HEK293 (cell line): ENCODE measurements around the gene HES1.
A peak's percentile ranks its signal among the peaks of the same experiment; 100 is the strongest.

Source experiments
- CTCF ChIA-PET: fragments of 350-600 bp; formaldehyde crosslinking; extraction: SDS; loops from one replicate; lab custom pipeline; 2021; ENCODE audit warnings: antibody characterized with exemption; lab: Yijun Ruan, JAX
- POLR2A ChIA-PET: fragments of 300-600 bp; formaldehyde crosslinking; extraction: SDS; loops from one replicate; lab custom pipeline; 2020; ENCODE audit warnings: antibody characterized with exemption, inconsistent platforms; lab: Yijun Ruan, JAX
- H3K27ac ChIP-seq: fragments of 200-500 bp; sonication (Bioruptor generic); 2 replicates; pipeline ENCODE4 v1.5.1; 2014; ENCODE audit warnings: low read depth, low read length, control low read depth, inconsistent platforms; ENCODE audit errors: extremely low read depth
- H3K36me3 ChIP-seq, 2 experiments: fragments of 200-500 bp in 1 of 2; sonication (Bioruptor generic) in 1 of 2; 1 replicate in 1 of 2; 2 replicates in 1 of 2; pipeline ENCODE4 v1.5.1; 2014 to 2017; ENCODE audit warnings: inconsistent platforms in 2 of 2, low read length in 2 of 2; ENCODE audit not compliant: control insufficient read depth in 2 of 2, insufficient read depth in 1 of 2
- H3K4me1 ChIP-seq: fragments of 200-500 bp; sonication (Bioruptor generic); 2 replicates; pipeline ENCODE4 v1.5.1; 2014; ENCODE audit warnings: mild to moderate bottlenecking, low read length, inconsistent platforms; ENCODE audit not compliant: control insufficient read depth, insufficient read depth
- H3K4me3 ChIP-seq: 2 replicates; pipeline ENCODE4 v1.5.1; 2011; ENCODE audit warnings: low read depth, mild to moderate bottlenecking, control low read depth, low read length, moderate library complexity
- H3K9me3 ChIP-seq: fragments of 200-500 bp; sonication (Bioruptor generic); 2 replicates; pipeline ENCODE4 v1.5.1; 2014; ENCODE audit warnings: low read depth, low read length, inconsistent platforms; ENCODE audit not compliant: control insufficient read depth, insufficient read depth
- GLIS1 ChIP-seq: fragments of 450-650 bp; formaldehyde crosslinking; IDR thresholded peaks from 2 replicates; pipeline ENCODE4 v1.5.1; 2016; ENCODE audit warnings: missing biosample characterization, missing genetic modification characterization
- KLF10 ChIP-seq: fragments of 450-650 bp; IDR thresholded peaks from 2 replicates; pipeline ENCODE4 v1.5.1; 2018; ENCODE audit warnings: missing biosample characterization, mild to moderate bottlenecking, missing genetic modification characterization
- KLF9 ChIP-seq: fragments of 450-650 bp; formaldehyde crosslinking; IDR thresholded peaks from 2 replicates; pipeline ENCODE4 v1.5.1; 2016; ENCODE audit warnings: missing biosample characterization, missing genetic modification characterization, low read depth
- OSR2 ChIP-seq: fragments of 450-650 bp; formaldehyde crosslinking; IDR thresholded peaks from 2 replicates; pipeline ENCODE4 v1.5.1; 2016; ENCODE audit warnings: missing biosample characterization, missing genetic modification characterization
- RBAK ChIP-seq: fragments of 450-650 bp; formaldehyde crosslinking; IDR thresholded peaks from 2 replicates; pipeline ENCODE4 v1.5.1; 2016; ENCODE audit warnings: missing biosample characterization, missing genetic modification characterization
- ZBTB17 ChIP-seq: fragments of 450-650 bp; formaldehyde crosslinking; IDR thresholded peaks from 2 replicates; pipeline ENCODE4 v1.5.1; 2016; ENCODE audit warnings: missing biosample characterization, missing genetic modification characterization
- ZBTB20 ChIP-seq: fragments of 450-650 bp; formaldehyde crosslinking; IDR thresholded peaks from 2 replicates; pipeline ENCODE4 v1.5.1; 2016; ENCODE audit warnings: missing biosample characterization, missing genetic modification characterization
- ZNF10 ChIP-seq: fragments of 450-650 bp; formaldehyde crosslinking; IDR thresholded peaks from 2 replicates; pipeline ENCODE4 v1.5.1; 2017; ENCODE audit warnings: missing biosample characterization, missing genetic modification characterization
- ZNF223 ChIP-seq: fragments of 450-650 bp; formaldehyde crosslinking; IDR thresholded peaks from 2 replicates; pipeline ENCODE4 v1.5.1; 2016; ENCODE audit warnings: missing biosample characterization, missing genetic modification characterization
- ZNF311 ChIP-seq: fragments of 450-650 bp; formaldehyde crosslinking; IDR thresholded peaks from 2 replicates; pipeline ENCODE4 v1.5.1; 2017; ENCODE audit warnings: missing biosample characterization, missing genetic modification characterization, borderline replicate concordance
- ZNF433 ChIP-seq: fragments of 450-650 bp; formaldehyde crosslinking; IDR thresholded peaks from 2 replicates; pipeline ENCODE4 v1.5.1; 2016; ENCODE audit warnings: missing biosample characterization, missing genetic modification characterization, low read depth
- ZNF473 ChIP-seq: fragments of 450-650 bp; formaldehyde crosslinking; IDR thresholded peaks from 2 replicates; pipeline ENCODE4 v1.5.1; 2017; ENCODE audit warnings: missing biosample characterization, missing genetic modification characterization
- ZNF558 ChIP-seq: fragments of 450-650 bp; formaldehyde crosslinking; IDR thresholded peaks from 2 replicates; pipeline ENCODE4 v1.5.1; 2016; ENCODE audit warnings: missing biosample characterization, missing genetic modification characterization
- ZNF701 ChIP-seq: fragments of 450-650 bp; formaldehyde crosslinking; IDR thresholded peaks from 2 replicates; pipeline ENCODE4 v1.5.1; 2016; ENCODE audit warnings: missing biosample characterization, missing genetic modification characterization
- ZNF707 ChIP-seq: fragments of 450-650 bp; formaldehyde crosslinking; IDR thresholded peaks from 2 replicates; pipeline ENCODE4 v1.5.1; 2016; ENCODE audit warnings: missing biosample characterization, missing genetic modification characterization
- TF ChIP-seq, protein P1 (sequence below): fragments of 450-650 bp; formaldehyde crosslinking; IDR thresholded peaks from 2 replicates; pipeline ENCODE4 v1.5.1; 2016; ENCODE audit warnings: missing biosample characterization, missing genetic modification characterization
- TF ChIP-seq, protein P2 (sequence below): fragments of 450-650 bp; formaldehyde crosslinking; IDR thresholded peaks from 2 replicates; pipeline ENCODE4 v1.5.1; 2017; ENCODE audit warnings: missing biosample characterization, missing genetic modification characterization
- TF ChIP-seq, protein P3 (sequence below): fragments of 450-650 bp; formaldehyde crosslinking; IDR thresholded peaks from 2 replicates; pipeline ENCODE4 v1.5.1; 2017; ENCODE audit warnings: missing biosample characterization, missing genetic modification characterization
- TF ChIP-seq, protein P4 (sequence below): fragments of 450-650 bp; IDR thresholded peaks from 2 replicates; pipeline ENCODE4 v1.5.1; 2018; ENCODE audit warnings: missing biosample characterization, mild to moderate bottlenecking, missing genetic modification characterization
- TF ChIP-seq, protein P5 (sequence below): fragments of 450-650 bp; formaldehyde crosslinking; IDR thresholded peaks from 2 replicates; pipeline ENCODE4 v1.5.1; 2016; ENCODE audit warnings: missing biosample characterization, missing genetic modification characterization
- TF ChIP-seq, protein P6 (sequence below): fragments of 450-650 bp; formaldehyde crosslinking; IDR thresholded peaks from 2 replicates; pipeline ENCODE4 v1.5.1; 2016; ENCODE audit warnings: missing biosample characterization, missing genetic modification characterization

HES1 gene

DNA sequence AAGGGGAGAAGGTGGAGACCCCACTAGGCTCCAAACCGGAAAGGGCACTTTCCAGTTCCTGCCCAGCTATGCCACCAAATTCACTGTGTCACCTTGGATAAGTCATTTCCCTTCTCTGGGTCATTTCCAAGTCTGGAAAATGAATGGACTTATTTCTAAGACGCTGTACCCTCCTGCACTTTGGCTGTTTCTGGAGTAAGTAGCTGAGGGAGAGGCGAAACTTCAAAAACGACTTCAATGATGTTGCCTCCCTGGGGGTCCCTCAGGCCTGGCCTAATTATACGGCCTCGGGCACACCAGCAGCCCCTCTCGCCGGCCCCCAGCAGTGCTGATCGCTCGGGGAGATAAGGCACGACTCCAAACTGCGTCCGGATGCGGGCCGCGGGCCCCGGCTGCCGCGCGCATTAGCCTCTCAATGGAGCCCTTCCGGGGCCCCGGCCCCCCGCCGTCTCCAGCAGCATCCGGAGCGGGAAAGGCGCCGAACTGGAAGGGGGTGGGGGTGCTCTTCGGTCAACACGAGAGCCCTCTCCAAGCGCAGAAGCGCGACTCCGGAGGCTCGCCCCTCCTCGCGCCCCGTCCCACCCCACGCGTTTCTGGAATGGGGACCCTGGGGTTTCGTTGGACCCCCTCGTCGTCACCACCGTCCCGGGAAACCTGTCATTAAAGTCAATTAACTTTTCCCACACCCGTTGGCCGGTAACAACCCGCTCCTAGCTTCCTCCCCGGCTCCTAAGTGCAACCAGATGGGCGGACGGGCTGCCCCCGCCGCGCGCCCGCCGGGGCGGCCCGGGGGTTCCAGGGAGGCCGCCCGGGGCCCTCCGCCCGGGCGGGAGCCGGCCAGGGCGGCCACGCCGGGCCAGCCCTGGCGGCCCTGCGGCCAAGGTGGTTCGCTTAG lies 4.8 kb downstream of the HES1 start (continued):
- TF ChIP-seq, protein P1, sequence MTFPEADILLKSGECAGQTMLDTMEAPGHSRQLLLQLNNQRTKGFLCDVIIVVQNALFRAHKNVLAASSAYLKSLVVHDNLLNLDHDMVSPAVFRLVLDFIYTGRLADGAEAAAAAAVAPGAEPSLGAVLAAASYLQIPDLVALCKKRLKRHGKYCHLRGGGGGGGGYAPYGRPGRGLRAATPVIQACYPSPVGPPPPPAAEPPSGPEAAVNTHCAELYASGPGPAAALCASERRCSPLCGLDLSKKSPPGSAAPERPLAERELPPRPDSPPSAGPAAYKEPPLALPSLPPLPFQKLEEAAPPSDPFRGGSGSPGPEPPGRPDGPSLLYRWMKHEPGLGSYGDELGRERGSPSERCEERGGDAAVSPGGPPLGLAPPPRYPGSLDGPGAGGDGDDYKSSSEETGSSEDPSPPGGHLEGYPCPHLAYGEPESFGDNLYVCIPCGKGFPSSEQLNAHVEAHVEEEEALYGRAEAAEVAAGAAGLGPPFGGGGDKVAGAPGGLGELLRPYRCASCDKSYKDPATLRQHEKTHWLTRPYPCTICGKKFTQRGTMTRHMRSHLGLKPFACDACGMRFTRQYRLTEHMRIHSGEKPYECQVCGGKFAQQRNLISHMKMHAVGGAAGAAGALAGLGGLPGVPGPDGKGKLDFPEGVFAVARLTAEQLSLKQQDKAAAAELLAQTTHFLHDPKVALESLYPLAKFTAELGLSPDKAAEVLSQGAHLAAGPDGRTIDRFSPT: peak; percentile 98
- TF ChIP-seq, protein P2, sequence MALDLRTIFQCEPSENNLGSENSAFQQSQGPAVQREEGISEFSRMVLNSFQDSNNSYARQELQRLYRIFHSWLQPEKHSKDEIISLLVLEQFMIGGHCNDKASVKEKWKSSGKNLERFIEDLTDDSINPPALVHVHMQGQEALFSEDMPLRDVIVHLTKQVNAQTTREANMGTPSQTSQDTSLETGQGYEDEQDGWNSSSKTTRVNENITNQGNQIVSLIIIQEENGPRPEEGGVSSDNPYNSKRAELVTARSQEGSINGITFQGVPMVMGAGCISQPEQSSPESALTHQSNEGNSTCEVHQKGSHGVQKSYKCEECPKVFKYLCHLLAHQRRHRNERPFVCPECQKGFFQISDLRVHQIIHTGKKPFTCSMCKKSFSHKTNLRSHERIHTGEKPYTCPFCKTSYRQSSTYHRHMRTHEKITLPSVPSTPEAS (tag by site-specific recombination): peak; percentile 44; the same call in 1 of the 2 replicates
- TF ChIP-seq, protein P3, sequence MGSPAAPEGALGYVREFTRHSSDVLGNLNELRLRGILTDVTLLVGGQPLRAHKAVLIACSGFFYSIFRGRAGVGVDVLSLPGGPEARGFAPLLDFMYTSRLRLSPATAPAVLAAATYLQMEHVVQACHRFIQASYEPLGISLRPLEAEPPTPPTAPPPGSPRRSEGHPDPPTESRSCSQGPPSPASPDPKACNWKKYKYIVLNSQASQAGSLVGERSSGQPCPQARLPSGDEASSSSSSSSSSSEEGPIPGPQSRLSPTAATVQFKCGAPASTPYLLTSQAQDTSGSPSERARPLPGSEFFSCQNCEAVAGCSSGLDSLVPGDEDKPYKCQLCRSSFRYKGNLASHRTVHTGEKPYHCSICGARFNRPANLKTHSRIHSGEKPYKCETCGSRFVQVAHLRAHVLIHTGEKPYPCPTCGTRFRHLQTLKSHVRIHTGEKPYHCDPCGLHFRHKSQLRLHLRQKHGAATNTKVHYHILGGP (tag by site-specific recombination): no peak
- TF ChIP-seq ZNF311 (tag by site-specific recombination) (no peak), ZNF701 (tag by site-specific recombination) (no peak), KLF9 (tag by site-specific recombination) (peak; percentile 57)

DNA sequence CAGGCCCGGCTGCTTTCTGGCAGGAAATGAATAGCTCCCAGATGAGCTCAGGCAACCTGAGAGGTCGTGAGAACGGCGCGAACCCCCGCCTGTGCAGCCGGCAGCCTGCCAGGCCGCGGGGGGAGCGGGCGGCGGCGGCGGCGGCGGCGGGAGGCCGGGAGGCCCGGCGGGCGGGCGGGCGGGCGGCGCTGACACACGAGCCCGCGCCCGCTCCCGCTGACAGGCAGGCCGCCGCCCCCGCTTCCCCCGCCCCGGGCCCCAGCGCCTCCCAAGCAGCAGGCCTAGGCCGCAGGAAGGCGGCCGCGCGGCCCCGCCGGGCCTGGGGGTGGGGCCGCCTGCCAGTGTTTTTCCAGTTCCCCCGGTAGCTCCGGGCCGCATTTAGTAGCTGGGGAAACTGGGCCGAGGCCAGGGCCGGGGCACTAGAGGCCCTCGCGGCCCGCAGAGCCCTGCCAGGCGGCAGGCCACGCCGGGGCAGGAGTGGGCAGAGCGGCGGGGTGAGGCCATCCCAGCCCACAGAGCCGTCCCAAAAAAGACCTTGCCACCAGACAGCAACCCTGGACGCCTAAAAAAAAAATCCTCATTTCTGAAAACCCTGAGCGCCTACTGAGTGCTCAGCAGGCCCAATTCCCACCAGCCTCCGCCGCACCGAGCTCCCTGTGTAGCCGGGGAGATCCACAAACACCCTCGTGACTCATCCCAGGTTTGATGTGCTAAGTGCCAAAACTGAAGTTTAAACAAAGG lies 5.6 kb downstream of the HES1 start:
- ChIA-PET POLR2A (interaction anchor here (0.9 to 9.5 kb wide), 8 partner anchors 11 to 360 kb away, joined by 3 to 145 read pairs (median 9); no protein-coding TSS in a partner anchor), CTCF (interaction anchor here (0.7 to 3.8 kb wide), 5 partner anchors 172 to 361 kb away, joined by 3 to 25 read pairs (median 4); no protein-coding TSS in a partner anchor)
- peak overlapping the region; percentile 100 for H3K27ac ChIP-seq
- peak overlapping the region; percentile 16 for H3K4me3 ChIP-seq
- peaks cover 5 to 25% of the 10 kb centered on the region in 2 experiments; a peak in 2 of 3 replicates for H3K36me3 ChIP-seq
- H3K4me1 ChIP-seq: peaks cover 9% of the 10 kb centered on the region
- no peaks in the 10 kb centered on the region for H3K9me3 ChIP-seq
- TF ChIP-seq ZBTB17 (tag by site-specific recombination) (peak; percentile 79), ZNF707 (tag by site-specific recombination) (no peak), ZBTB20 (tag by site-specific recombination) (peak; percentile 80), ZNF10 (tag by site-specific recombination) (no peak), ZNF558 (tag by site-specific recombination) (0 out of 2 replicates have a peak, but pooled peaks have one; percentile 34), RBAK (no peak), KLF10 (tag by site-specific recombination) (peak; percentile 83), GLIS1 (tag by site-specific recombination) (peak; percentile 40), ZNF473 (tag by site-specific recombination) (no peak), ZNF223 (tag by site-specific recombination) (no peak), ZNF433 (tag by site-specific recombination) (no peak), OSR2 (tag by site-specific recombination) (peak; percentile 92)
- TF ChIP-seq, protein P4, sequence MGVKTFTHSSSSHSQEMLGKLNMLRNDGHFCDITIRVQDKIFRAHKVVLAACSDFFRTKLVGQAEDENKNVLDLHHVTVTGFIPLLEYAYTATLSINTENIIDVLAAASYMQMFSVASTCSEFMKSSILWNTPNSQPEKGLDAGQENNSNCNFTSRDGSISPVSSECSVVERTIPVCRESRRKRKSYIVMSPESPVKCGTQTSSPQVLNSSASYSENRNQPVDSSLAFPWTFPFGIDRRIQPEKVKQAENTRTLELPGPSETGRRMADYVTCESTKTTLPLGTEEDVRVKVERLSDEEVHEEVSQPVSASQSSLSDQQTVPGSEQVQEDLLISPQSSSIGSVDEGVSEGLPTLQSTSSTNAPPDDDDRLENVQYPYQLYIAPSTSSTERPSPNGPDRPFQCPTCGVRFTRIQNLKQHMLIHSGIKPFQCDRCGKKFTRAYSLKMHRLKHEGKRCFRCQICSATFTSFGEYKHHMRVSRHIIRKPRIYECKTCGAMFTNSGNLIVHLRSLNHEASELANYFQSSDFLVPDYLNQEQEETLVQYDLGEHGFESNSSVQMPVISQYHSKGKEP (tag by site-specific recombination): no peak
- TF ChIP-seq, protein P5, sequence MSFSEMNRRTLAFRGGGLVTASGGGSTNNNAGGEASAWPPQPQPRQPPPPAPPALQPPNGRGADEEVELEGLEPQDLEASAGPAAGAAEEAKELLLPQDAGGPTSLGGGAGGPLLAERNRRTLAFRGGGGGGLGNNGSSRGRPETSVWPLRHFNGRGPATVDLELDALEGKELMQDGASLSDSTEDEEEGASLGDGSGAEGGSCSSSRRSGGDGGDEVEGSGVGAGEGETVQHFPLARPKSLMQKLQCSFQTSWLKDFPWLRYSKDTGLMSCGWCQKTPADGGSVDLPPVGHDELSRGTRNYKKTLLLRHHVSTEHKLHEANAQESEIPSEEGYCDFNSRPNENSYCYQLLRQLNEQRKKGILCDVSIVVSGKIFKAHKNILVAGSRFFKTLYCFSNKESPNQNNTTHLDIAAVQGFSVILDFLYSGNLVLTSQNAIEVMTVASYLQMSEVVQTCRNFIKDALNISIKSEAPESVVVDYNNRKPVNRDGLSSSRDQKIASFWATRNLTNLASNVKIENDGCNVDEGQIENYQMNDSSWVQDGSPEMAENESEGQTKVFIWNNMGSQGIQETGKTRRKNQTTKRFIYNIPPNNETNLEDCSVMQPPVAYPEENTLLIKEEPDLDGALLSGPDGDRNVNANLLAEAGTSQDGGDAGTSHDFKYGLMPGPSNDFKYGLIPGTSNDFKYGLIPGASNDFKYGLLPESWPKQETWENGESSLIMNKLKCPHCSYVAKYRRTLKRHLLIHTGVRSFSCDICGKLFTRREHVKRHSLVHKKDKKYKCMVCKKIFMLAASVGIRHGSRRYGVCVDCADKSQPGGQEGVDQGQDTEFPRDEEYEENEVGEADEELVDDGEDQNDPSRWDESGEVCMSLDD (tag by site-specific recombination): 0 out of 2 replicates have a peak, but pooled peaks have one; percentile 17
- TF ChIP-seq, protein P6, sequence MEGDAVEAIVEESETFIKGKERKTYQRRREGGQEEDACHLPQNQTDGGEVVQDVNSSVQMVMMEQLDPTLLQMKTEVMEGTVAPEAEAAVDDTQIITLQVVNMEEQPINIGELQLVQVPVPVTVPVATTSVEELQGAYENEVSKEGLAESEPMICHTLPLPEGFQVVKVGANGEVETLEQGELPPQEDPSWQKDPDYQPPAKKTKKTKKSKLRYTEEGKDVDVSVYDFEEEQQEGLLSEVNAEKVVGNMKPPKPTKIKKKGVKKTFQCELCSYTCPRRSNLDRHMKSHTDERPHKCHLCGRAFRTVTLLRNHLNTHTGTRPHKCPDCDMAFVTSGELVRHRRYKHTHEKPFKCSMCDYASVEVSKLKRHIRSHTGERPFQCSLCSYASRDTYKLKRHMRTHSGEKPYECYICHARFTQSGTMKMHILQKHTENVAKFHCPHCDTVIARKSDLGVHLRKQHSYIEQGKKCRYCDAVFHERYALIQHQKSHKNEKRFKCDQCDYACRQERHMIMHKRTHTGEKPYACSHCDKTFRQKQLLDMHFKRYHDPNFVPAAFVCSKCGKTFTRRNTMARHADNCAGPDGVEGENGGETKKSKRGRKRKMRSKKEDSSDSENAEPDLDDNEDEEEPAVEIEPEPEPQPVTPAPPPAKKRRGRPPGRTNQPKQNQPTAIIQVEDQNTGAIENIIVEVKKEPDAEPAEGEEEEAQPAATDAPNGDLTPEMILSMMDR: 0 out of 2 replicates have a peak, but pooled peaks have one; percentile 29
